ENCODE data around the gene GALNT9.

- TF ChIP-seq CTCF (IDR thresholded peaks at IDR 0.05; ENCODE audit: insufficient read depth, low read depth, low read length) (no peak), EZH2 (IDR thresholded peaks at IDR 0.05; ENCODE audit: insufficient read depth, low read length) (no peak)
Measured at GRCh38 chr12:132377147-132377546, 47.8 kb upstream of the GALNT9 start.

All from astrocyte (in vitro differentiated cells and primary cell).